Ovary (tissue), 10 donors: ENCODE measurements around the gene ADCYAP1. TPM values are rescaled to one million over a fixed set of nuclear protein-coding genes. Genes with fewer than 3 reads are reported as not detected.
"Not testable (repeated sequence)": the region's sequence is repeated elsewhere in the genome, so short reads cannot be mapped to it uniquely, and the experiment has no call there.

Experiments used
- DNase-seq, 5 donors: peaks; one replicate each; pipeline ENCODE4 v3.0.0-alpha.2; 2019 to 2020
- H3K27ac ChIP-seq, 2 donors: fragments of 200-600 bp; one replicate each; pipeline versions ENCODE4 v1.5.1 to v1.8.0; 2019 to 2022
- H3K27me3 ChIP-seq: fragments of 200-600 bp; one replicate; pipeline ENCODE4 v1.8.0; 2022
- H3K36me3 ChIP-seq: fragments of 200-600 bp; sonication (generic); one replicate; pipeline ENCODE4 v1.5.1; 2019
- H3K4me1 ChIP-seq: one replicate; pipeline ENCODE4 v1.8.1; 2013; ENCODE audit warnings: mild to moderate bottlenecking, moderate library complexity; ENCODE audit not compliant: insufficient read depth
- H3K4me3 ChIP-seq: fragments of 200-600 bp; sonication (generic); one replicate; pipeline ENCODE4 v1.5.1; 2017
- H3K9me3 ChIP-seq, 2 donors: fragments of 200-600 bp in 1 of 2; sonication (generic) in 1 of 2; one replicate each; pipeline versions ENCODE4 v1.5.1 to v1.8.1; 2013 to 2019; ENCODE audit warnings: mild to moderate bottlenecking in 1 of 2, moderate library complexity in 1 of 2
- CTCF ChIP-seq, 3 donors: fragments of 450-650 bp in 2 of 3; fragments of 200-600 bp in 1 of 3; IDR thresholded peaks; one replicate each; pipeline versions ENCODE4 v1.5.1 to v1.8.0; 2016 to 2022; ENCODE audit warnings: antibody characterized with exemption in 3 of 3, mild to moderate bottlenecking in 1 of 3
- EP300 ChIP-seq: sonication (generic); formaldehyde crosslinking; IDR thresholded peaks from one replicate; pipeline ENCODE4 v1.6.1; 2017; ENCODE audit warnings: antibody characterized with exemption
- POLR2A ChIP-seq: fragments of 450-650 bp; IDR thresholded peaks from one replicate; pipeline ENCODE4 v1.6.1; 2017; ENCODE audit warnings: antibody characterized with exemption, mild to moderate bottlenecking, moderate library complexity
- WGBS, 3 donors: extraction: QIAGEN DNeasy Blood & Tissue Kit in 1 of 3; methylation state at CpG; one replicate each; pipeline versions ENCODE4 v1.1.5 to v1.1.7; 2013 to 2017; 5-methylcytosine and 5-hydroxymethylcytosine counted together
- intact Hi-C, 4 donors: fragments of 100-400 bp; cut with DNase I; formaldehyde crosslinking; loops; one replicate each; pipeline versions ENCODE4 v1.11.0 to v1.15.1; 2022 to 2023
- long read RNA-seq, 3 donors: library from polyadenylated mRNA in 2 of 3; unstranded in 2 of 3; transcript quantifications; one replicate each; pipeline ENCODE4 v2.0.0 and lab custom pipeline, GENCODE V29; 2021 to 2026
- polyA plus RNA-seq, 2 donors: library from polyadenylated mRNA; stranded (reverse); fragments of 200-250 nt in 1 of 2; fragments of 350-450 nt in 1 of 2; fragmentation: Illumina TruSeq in 1 of 2; extraction: RNeasy Lipid Tissue Mini Kit (QIAGEN cat#74804) in 1 of 2; gene quantifications; one replicate each; pipeline ENCODE4 v1.2.3, GENCODE V29; 2013 to 2014
- total RNA-seq, 7 donors: library from RNA; depleted of rRNA in 2 of 7; stranded (reverse); fragments of >200 nt in 2 of 7; fragmentation: NEBNext Ultra II Directional in 3 of 7; extraction: Animal tissue kit (Norgen Biotek cat#: 25700) in 3 of 7; gene quantifications; one replicate each; pipeline versions ENCODE4 v1.1.0 to v1.2.4, GENCODE V29; 2016 to 2023
- donor health status: DM: no; HTN: no; CAD: no; lungs with moderate emphysema.
- donor health status: DM: no; HTN: no; CAD: no.
- donor health status: Bipolar disorder and iron deficiency.
- donor health status: DM: yes; HTN: yes; CAD: no.
- donor health status: DM: no; HTN: no; CAD: no.
- donor health status: DM: yes; HTN: yes; CAD: no.

The ADCYAP1 gene
- total RNA-seq (1 to 10 TPM in 1 of 7 donors, under 1 TPM in 1, not detected in 5; 0.22 to 4.9 TPM), polyA plus RNA-seq (under 1 TPM; 0.13 to 0.48 TPM)
- long read RNA-seq, donor 1 = 0 reads
- long read RNA-seq, donor 2, partial matches to known transcripts = 0 of 2 reads
- long read RNA-seq, donor 2, other reads (novel, unspliced or antisense) = 0 of 2 reads
- long read RNA-seq, donor 3 = 0 reads

DNA sequence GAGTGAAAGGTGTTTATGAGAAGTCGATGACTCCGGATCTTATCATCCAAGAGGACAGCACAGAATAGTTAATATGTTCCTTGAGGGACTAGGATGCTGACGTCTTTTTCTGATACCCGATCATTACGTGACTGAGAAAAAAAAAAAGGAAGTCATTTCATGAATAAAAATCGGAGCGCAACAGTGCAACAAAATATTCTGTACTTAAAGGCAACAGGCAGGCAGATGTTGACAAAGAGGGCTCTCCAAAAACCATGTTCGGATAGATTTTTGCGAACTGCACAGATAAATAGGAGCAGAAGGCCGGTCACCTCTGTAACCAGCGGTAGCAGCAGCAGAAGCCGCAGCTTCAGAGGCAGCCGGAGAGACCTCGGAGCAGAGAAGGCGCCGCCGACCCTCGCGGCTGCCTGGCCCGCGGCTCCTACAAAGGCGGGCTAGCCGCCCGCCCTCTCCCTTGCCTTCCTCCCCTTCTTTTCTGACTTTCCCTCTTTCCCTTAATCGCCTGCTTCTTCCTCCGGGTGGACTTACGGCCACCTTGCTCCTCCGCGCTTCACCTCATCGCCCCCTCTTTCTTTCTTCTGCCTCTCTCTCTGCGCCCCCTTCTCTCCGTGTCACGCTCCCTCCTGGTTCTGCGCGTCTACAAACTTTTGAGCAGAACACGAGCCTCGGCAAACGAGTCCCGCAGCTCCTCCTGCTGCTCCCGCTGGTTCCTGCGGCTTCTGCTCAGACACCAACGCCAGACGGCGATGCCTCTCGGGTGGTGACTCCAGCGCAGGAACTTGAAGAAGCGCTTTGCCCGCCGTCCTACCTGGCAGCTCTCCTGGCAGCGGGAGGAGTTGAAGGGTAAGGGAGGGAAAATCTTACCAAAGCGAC lies at the start of gene ADCYAP1:
TSS of gene ADCYAP1 (plus strand) at position 654 of the 873 bp plus-strand sequence. CDS start 516 bp downstream, outside the sequence.
- no peak for TF ChIP-seq CTCF (IDR thresholded peaks at IDR 0.05)
- TF ChIP-seq POLR2A = no peak
- no peak for TF ChIP-seq EP300
- H3K27me3 ChIP-seq = no peaks in the 10 kb centered on the region
- no peak within 1 kb of the TSS for H3K27ac ChIP-seq
- no peak within 1 kb of the TSS for H3K4me3 ChIP-seq
- 5 to 6% (median 5%) methylated on average over 51 of the region's 51 CpGs for WGBS, 3 donors
- H3K9me3 ChIP-seq = no peaks in the 10 kb centered on the region
- no peak for DNase-seq
- no peaks in the 10 kb centered on the region for H3K36me3 ChIP-seq
- H3K4me1 ChIP-seq = peaks cover 8% of the 10 kb centered on the region
- intact Hi-C loops = no loop called here

DNA sequence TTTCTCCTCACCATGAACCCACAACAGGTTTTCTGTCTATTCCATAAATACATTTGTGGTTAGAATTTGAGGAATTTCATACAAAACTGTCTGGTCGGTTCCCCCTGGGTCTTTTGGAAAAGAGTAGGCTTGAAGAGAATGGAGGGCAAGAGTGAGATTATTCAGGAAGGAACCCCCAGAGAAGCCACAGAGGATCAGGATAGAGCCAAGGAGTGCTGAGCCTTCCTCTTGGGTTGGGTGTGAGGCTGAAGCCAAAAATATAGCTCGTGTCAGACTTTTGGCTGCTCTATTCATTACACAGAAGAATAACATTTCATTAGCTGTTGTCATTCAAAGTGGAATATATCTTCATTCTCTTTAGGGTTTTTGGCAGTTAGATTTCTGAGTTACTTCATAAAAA lies 46.7 kb upstream of the ADCYAP1 start:
- Histone ChIP-seq H3K27ac (no peak overlapping the region), H3K4me3 (no peak overlapping the region), H3K27me3 (no peaks in the 10 kb centered on the region), H3K9me3 (no peaks in the 10 kb centered on the region), H3K4me1 (no peaks in the 10 kb centered on the region), H3K36me3 (no peaks in the 10 kb centered on the region)
- no peak for DNase-seq
- TF ChIP-seq CTCF (IDR thresholded peaks at IDR 0.05) (no peak), POLR2A (no peak), EP300 (no peak)
- WGBS, 3 donors = 20 to 39% (median 30%) methylated on average over 2 of the region's 2 CpGs
- intact Hi-C loops = no loop called here

- WGBS, 3 donors = 1 to 3% (median 2%) methylated on average over 15 of the region's 15 CpGs
- no peaks in the 10 kb centered on the region for H3K9me3 ChIP-seq
- TF ChIP-seq CTCF (IDR thresholded peaks at IDR 0.05) = peak; percentile 56 to 75 (median 61)
- no peak for TF ChIP-seq EP300
- H3K4me3 ChIP-seq = no peak overlapping the region
- H3K4me1 ChIP-seq = no peaks in the 10 kb centered on the region
- intact Hi-C loops = loop anchor here in 3 of 4 donors (10.0 kb wide), 2 partner anchors 720 to 1680 kb away; no protein-coding TSS in a partner anchor
- peak; percentile 27 to 67 (median 62) for DNase-seq
- H3K27ac ChIP-seq = no peak overlapping the region
- no peaks in the 10 kb centered on the region for H3K27me3 ChIP-seq
- no peaks in the 10 kb centered on the region for H3K36me3 ChIP-seq
Measured at GRCh38 chr18:864872-865273, 39.8 kb upstream of the ADCYAP1 start.

GRCh38 chr18:867257-867656 lies 37.4 kb upstream of the ADCYAP1 start:
- TF ChIP-seq CTCF (IDR thresholded peaks at IDR 0.05) (no peak), POLR2A (no peak), EP300 (no peak)
- intact Hi-C loops = loop anchor here in 3 of 4 donors (10.0 kb wide), 2 partner anchors 718 to 1678 kb away; no protein-coding TSS in a partner anchor
- 87 to 91% (median 89%) methylated on average over 3 of the region's 3 CpGs for WGBS, 3 donors
- H3K4me3 ChIP-seq = no peak overlapping the region
- DNase-seq = no peak
- H3K4me1 ChIP-seq = no peaks in the 10 kb centered on the region
- no peaks in the 10 kb centered on the region for H3K27me3 ChIP-seq
- H3K27ac ChIP-seq = no peak overlapping the region
- H3K9me3 ChIP-seq = no peaks in the 10 kb centered on the region
- no peaks in the 10 kb centered on the region for H3K36me3 ChIP-seq

- H3K4me1 ChIP-seq, intact Hi-C loops, H3K27me3 ChIP-seq, H3K27ac ChIP-seq, H3K9me3 ChIP-seq, H3K4me3 ChIP-seq, DNase-seq, H3K36me3 ChIP-seq: not testable (repeated sequence)
- WGBS, 3 donors = 88 to 95% (median 88%) methylated on average over 3 of the region's 3 CpGs
Measured at GRCh38 chr18:873426-873825, 31.2 kb upstream of the ADCYAP1 start.
